GM19395 (cell line): ENCODE measurements around the gene HSD17B8.

Experiments
- ATAC-seq: cut with Tn5 transposase; IDR thresholded peaks from one replicate; pipeline ENCODE4 v1.9.1; 2021; ENCODE audit warnings: mild to moderate bottlenecking, moderate library complexity; ENCODE audit not compliant: unreplicated experiment

The HSD17B8 gene

DNA sequence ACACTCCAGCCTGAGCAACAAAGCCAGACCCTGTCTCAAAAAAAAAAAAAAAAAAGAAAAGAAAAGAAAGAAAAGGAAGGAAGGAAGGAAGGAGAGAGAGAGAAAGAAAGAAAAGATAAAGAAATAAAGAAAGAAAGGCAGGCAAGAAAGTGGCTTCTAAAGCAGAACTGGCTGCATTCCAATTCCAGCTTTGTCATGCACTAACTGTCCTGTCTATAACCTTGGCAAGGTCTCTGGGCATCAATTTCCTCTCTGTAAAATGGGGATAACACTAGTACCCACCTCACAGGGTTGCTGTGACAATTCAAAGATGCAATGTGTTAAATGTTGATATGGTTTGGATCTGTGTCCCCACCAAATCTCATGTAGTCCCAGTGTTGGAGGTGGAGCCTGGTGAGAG lies 31.9 kb downstream of the HSD17B8 start:
- ATAC-seq: no peak

DNA sequence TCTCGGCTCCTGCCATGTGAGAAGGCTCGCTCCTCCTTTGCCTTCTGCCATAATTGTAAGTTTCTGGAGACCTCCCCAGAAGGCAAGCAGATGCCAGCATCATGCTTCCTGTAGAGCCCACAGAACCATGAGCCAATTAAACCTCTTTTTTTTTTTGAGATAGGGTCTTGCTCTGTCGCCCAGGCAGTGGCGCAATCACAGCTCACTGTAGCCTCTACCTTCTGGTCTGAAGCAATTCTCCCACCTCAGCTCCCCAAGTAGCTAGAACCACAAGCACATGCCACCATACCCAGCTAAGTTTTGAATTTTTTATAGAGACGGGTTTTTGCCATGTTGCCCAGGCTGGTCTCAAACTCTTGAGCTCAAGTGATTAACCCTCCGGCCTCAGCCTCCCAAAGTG lies 32.4 kb downstream of the HSD17B8 start:
- no peak for ATAC-seq

DNA sequence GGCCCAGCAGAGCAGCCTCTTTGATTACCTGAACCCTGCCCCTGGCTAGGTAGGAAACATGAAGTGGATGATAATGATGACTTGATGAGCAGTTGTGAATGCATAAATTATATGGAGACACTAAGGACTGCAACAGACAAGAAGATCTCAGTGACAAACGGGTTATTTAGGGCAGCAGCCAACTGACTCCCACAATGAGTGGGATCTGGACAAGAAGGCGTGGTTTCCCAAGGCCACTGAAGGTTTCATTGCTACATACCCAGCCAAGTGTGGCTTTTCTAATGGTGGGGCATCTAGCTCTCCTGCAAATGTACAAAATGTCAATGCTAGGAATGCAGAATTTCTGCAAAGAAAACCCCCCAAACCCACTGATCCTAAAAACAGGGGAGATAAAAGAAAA lies 33.3 kb downstream of the HSD17B8 start:
- no peak for ATAC-seq

DNA sequence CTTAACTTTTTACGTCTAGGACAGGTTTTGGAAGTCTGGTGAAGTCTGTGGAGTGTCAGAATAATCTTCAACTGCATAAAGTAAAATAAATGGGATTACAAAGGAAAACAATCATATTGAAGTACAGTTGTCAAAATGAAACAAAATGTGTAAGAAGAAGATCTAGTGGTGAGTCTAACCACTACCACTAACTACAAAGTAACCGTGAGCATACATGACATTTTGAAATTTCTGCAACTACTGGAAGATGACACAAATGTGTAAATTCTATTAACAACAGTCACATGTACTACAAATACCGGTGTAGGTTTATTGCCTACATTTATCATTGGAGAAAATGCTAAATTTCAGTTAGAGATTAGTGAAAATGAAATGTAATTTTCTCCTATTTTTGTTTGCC lies 37.5 kb downstream of the HSD17B8 start:
- ATAC-seq: no peak

DNA sequence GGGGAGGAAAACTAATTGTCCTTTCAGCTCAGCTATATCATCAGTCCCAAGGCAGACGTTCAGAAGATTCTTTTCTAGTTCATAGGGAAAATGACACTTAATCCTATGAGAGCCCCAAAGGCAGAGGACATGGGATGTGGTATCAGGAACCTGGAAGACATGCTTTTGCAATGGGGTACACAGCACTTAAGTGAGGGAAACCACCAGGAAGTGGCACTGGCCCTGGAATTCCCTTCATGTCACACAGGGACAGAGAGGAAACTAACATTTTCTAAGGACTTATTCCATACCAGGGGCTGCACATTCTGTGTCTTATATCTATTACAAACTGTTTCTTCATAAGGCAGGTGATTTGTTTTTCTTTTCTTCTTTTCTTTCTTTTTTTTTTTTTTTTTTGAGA lies 39.0 kb downstream of the HSD17B8 start:
- ATAC-seq: no peak

DNA sequence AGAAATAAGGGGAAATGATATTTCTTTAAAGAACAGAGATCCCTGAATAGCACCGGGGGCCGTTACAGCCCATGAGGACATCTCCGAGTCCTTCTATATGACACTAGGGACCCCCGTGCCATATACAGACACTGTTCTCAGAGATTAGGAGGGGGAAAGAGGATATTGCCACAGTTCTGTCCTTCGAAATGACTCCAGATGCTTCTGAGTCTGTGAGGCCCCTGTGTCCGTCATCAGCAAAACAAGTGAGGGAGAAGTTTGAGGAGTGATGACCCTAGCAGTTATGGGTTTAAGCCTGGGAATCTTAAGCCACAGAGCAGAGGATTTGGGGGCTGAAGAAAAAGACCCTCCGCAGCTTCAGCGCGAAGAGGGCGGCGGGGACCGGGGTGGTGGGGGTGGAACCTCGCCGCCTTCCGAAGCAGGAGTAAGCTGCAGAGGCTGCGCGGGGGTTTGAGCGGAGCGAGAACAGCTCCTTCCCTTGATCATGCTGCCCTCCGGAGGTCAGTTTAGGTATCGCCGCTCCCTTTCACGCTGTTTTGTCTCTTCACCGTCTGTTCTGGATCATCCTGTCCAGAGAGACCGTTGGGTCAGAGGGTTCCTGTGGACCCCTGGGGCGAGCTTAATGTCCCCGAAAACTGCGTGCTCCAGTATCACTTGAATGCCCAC lies 43.7 kb downstream of the HSD17B8 start:
- peak; percentile 49 for ATAC-seq

DNA sequence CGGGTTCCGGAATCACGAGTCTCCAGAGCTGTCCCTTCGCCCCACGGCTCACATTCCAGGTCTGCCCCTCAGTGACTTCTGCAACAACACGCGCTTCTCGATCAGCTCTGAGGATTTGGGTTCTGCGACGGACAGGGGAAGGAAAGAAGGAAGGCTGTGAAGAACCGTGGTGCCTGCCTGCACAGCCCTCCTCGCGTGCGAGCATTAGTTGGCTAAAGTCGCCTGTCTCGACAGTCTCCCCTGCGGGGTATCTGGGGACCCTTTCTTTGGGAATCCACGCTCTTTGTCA lies 44.1 kb downstream of the HSD17B8 start:
- ATAC-seq: peak; percentile 11

DNA sequence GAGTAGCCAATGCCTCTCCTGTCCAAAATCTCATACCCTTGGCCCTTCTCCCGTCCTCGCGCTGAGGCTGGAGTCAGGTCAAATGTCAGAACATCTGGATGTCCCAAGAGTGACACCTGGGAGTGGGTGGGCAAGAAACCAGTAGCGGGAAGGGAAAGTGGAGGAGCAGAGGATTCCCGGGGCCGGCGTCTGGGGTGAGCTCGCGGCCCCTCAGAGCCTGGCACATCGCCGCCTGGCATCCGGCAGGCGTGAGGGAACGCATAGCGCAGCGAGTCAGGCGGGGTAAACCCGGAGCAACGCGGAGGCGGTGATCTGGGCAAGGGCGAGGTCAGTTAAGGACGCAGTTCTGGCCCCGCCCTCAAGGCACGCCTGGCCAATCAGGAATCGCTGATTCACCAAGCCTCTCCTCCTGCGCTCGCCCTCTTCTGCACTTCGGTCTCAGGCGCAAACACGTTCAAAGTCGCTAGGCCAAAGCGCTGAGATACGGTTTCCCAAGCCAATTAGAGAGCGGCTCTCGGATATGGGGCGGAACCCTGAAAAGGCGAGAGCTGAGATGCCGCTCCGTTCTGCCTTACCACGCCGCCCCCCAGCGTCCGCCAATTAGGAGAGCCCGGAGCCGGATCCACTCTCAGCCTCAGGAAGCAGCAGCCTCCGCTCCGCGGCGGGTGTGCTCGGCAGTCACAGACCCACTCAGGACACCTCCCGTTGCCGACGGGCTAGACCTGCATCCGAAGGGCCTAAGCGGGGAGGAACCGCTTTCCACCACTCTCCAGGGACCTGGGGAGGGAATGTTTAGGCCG lies 44.7 kb downstream of the HSD17B8 start:
- ATAC-seq: peak; percentile 88

DNA sequence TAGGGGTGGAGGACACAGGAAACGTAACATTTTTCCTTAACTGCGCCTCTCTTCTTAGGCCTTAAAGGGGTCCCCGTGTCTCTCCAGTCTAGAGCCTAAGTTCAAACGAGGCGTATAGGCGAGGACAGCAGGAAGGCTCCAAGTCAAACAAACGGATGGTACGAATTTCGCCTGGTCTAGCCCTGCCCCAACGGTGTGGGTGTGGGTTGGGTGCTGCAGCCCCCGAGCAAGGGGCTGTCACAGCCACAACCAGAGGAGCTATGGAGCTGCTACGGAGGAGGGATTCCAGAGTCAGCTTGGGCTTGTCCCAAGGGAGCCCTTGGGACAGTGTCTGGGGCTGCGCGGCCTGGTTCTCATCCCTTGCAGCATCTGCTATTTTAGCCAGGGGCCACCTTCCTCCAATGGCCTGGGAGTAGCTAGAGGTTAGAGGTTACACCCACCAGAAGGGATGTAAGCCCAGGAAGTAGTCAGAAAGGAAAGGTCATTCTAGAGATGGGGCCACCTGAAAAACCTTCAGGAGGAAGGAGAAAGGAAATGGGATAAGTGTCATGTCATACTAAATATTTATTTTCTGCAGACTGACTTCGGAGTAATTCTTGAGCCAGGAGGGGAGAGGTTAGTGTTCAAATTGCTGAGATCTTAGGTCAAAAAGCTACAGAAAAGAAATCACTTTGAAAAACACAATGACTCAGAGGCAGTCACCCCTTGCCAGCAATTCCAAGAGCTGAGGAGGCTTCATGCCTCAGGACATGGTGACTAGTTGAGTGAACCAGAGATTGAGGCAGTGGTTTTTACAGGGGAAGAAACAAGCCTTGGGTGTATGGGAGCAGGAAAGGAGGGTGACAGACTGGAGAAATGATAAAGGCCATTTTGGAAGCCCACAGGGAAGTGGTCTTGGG lies 45.5 kb downstream of the HSD17B8 start:
- ATAC-seq: no peak

DNA sequence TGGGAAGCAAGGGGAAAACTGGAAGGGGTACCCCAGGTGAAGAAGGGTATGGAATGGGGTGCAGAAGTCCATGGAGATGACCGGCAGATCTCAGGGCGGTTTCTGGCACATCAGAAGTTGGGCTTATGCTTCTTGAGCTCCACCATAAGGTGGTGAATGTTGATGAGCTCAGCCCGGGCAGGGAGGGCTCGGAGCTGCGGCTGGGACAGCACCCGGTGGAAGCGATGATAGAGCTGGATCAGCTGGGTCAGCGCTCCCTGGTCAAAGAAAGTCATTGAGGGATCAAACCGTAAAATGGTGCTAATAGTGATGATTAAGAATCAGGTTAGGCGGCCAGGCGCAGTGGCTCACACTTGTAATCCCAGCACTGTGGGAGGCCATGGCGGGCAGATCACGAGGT lies 46.3 kb downstream of the HSD17B8 start:
- no peak for ATAC-seq

DNA sequence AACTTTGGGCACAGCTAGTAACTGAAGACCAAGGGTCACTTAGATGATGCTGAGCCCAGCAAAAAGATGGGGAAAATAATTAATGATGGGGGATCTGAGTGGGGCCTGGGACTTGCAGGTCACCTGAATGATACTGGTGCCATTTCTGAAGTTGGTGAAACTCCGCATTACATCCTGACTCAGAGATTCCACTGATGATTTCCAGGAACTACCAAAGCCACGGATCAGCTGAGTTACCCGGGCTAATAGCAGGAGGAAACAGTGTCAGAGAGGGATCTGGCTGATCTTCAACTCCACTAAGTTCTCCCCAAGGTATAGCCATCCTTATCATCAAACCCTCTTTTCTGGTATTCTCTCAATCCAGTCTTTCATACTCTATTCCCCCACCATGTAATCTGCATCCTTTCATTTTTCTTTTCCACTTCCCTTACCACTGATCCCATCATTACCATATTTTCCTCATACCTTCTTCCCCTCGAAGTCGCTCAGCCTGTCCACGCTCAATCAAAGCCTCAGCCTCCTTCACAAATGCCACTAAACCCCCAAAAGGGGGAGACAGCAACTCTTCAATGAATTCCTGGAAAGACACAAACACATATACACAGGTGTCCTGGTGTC lies 47.0 kb downstream of the HSD17B8 start:
- ATAC-seq: no peak

DNA sequence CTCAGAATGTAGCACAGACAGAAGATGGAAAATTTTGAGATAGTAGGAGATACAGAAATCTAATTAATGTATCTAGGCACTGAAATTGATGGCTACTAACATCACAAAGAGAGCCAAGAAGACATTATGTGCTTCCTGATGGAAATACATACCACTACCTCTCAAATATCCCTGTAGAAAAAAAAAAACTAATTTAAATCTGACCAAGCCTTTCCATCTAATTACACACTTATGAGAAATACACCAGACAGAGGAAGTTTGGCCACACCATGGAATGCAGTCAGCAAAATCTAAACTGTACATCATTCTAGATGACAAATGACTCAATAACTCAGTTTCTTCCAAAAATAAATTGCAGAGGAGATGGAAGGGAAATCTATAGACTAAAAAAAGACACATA lies 48.3 kb downstream of the HSD17B8 start:
- no peak for ATAC-seq

DNA sequence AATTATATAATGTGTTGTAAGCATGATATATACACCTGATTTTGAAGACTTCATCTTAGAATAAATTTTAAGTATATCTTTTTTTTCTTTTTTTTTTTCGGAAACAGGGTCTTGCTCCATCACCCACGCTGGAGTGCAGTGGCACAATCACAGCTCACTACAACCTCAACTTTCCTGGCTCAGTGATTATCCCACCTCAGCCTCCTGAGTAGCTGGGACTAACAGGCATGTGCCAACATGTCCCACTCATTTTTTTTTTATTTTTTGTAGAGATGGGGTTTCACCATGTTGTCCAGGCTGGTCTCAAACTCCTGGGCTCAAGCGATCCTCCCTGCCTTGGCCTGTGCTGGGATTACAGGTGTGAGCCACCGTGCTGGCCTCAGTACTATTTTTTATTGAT lies 50.1 kb downstream of the HSD17B8 start:
- no peak for ATAC-seq
